NCI-H187 (cell line): ENCODE measurements around the gene SPTBN1.
A peak's percentile ranks its signal among the peaks of the same experiment; 100 is the strongest.

Experiments
- DNase-seq, 2 experiments: peaks; one replicate each; lab custom pipeline; 2025; lab: John Stamatoyannopoulos, UW

Gene SPTBN1

DNA sequence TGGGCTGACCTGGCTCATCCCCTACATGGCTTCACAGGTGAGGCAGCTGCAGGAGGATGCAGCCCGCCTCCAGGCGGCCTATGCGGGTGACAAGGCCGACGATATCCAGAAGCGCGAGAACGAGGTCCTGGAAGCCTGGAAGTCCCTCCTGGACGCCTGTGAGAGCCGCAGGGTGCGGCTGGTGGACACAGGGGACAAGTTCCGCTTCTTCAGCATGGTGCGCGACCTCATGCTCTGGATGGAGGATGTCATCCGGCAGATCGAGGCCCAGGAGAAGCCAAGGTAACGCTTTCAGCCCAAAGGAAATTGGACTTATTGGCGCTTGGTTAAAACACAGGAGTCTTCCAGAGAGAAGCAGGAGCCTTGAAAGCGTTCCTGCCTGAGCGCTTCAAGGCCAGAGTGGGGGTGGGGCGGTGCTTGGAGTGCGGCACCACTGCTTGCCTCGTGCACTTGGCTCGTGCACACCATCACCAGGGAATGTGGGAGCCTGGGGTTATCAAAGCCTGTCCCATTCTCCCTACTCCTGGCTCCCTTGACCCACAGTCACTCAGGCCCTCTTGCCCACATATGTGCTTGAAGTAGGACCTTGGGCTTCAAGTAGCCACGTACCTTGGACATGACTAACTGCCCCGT, 197.6 kb downstream of the SPTBN1 start:
- DNase-seq = no peak

DNA sequence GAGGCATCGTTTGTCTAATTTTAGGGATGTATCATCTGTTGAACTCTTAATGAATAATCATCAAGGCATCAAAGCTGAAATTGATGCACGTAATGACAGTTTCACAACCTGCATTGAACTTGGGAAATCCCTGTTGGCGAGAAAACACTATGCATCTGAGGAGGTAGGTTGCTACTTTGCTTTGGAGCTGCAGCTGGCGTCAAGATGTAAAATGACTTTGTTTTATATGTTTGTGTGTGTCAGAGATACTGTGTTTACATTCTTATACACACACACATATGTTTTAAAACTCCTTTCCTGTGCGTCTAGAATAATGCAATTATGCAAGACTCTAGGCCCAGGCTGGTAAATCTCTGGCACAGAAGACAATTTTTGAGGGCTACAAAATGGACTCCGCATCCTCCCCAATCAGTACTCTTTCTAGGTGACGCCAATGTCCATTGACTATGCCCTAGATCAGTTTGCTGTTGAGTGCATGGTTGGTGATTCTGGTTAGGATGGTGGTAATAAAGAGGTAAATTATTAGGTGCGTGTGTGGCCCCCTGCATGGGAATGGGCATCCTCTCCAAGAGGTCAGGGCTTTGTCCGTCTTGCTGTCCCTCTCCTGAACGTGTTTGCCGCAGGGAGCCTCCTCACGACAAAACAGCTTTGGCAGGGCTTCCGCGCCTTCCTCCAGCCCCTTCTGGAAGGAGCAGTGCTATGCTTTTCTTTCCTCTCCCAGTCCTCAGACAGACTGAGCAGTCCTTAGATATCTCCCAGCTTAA, 199.1 kb downstream of the SPTBN1 start:
- no peak for DNase-seq

DNA sequence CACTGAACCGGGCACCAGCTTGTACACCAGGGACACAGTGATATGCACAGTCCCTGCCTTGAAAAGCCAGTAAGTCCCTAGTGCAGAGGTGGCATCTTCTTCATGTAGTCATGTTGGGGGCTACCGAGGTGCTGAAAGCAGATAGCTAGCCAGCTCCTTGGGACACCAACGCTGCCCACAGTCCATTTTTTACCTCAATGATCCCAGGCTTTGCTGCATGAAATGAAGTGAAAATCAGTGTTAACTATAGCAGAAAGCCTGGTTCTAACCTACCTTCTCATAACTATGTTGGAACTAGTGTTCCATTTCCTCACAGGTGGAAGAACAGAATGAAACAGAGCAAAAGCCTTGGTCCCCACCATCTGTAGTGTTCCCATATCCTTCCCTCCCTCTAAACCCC, 200.7 kb downstream of the SPTBN1 start:
- no peak for DNase-seq

DNA sequence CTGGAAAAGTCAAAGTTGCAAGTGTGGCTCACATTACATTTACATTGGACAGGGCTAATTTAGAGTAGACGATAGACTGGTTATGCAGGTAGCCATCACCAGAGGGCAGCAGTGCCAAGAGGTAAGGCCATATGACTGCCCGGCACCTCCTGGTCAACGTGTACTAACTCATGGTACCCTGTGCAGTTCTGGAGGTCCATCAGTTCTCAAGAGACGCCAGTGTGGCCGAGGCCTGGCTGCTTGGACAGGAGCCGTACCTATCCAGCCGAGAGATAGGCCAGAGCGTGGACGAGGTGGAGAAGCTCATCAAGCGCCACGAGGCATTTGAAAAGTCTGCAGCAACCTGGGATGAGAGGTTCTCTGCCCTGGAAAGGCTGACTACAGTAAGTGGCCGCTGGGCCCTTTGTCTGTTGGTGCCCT, 201.5 kb downstream of the SPTBN1 start:
- peak; percentile 10 to 14 for DNase-seq

DNA sequence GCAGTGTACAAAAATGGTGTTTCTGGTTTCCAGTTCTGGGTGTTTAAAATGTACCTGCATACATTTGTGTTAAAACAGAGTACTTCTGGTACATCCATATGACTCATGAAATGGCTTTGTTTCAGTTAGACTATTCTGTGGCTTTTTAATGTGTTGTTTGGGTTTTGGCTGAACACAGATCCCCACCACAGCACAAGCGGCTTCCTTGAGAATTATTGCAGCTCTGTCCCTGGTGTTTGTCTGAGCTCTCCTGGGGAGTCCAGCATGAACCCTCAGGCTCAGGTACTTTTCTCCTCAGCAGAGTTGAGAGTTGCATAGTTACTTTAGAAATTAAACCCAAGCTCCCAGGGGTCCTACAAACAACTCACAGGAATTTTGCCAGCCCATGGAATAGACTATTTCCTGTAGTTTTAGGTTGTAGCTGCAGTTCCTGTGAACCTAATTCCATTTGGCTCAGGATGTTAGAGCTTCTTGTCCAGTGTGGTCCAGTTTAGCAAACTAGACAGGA, 202.5 kb downstream of the SPTBN1 start:
- no peak for DNase-seq

DNA sequence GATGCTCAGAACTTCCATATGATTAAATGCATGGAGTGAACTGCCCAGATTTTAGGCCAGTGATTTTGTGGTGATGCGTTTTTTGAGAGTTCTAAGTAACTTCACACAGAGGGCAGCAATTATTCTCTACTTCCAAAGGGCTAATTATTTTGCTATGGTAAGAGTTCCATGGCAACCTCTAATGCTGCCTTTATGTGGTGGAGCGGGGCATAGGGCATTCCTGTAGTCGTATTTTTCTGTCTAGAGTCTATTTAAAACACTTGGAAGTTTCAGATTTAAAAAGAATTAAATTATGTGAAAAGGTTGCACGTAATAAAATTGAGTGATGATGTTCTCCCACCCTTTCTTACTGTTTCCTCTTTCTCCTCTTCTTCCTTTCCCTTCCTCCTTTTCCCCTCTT, 203.4 kb downstream of the SPTBN1 start:
- DNase-seq = no peak

DNA sequence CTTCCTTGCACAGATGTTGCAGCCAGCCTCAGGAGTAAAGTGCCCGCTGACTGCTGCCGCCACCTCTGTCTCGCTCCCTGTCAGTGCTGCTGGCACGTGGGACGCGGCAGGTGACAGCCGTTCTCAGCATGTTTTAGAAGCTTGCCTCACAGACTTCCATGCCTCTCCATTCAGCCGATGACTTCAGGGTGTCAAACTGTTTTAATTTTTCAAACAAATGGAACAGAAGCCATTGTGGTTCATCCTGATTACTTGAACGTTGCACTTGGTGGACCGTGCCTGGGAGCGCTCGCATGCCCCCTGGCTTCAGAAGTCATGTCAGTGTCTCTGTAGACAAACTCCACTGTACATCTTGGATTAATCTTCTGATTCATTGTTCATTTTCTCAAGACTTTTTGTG, 204.6 kb downstream of the SPTBN1 start:
- no peak for DNase-seq

DNA sequence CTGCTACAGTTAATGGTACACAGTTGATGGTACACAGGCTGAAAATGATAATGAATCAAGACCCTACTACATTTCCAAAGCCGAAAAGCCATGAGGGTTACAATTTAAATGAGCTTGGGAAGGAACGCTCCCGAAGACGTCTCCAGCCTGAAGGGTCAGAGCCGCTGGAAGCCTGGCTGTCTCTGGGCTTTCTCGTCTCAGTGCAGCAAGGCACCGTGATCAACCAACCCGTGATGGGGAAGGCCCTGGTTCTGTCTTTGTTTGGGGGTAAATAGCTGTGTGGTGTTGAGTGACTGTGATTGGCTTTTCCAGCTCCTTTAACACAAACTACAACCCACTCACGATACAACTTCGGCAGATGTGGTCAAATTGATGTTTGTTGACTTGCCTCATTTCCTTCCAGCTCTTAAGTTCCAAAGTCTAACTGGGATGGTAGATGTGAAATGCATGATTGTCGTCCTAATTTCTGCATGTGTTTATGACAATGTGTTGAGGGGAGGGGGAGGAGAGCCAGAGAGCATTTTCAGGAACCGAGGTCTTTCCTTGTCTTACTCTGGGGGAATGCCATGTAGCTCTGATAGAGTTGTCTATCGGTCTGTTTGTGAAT, 207.4 kb downstream of the SPTBN1 start:
- no peak for DNase-seq

DNA sequence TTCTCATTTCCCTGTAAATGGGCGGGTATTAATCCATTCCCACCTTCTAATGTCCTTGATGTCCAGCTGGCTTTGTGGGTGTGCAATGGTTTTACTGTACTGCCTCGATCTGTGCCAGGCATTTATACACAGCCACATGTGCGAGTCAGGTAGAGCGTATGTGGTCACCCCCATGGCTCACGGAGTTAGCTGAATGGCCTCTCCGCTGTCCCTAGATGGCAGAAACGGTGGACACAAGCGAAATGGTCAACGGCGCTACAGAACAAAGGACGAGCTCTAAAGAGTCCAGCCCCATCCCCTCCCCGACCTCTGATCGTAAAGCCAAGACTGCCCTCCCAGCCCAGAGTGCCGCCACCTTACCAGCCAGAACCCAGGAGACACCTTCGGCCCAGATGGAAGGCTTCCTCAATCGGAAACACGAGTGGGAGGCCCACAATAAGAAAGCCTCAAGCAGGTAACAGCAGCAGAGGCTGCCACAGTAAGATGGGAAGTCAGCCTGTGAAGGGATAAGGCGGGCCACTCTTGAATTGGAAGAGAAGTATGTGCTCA, 208.2 kb downstream of the SPTBN1 start:
- no peak for DNase-seq

DNA sequence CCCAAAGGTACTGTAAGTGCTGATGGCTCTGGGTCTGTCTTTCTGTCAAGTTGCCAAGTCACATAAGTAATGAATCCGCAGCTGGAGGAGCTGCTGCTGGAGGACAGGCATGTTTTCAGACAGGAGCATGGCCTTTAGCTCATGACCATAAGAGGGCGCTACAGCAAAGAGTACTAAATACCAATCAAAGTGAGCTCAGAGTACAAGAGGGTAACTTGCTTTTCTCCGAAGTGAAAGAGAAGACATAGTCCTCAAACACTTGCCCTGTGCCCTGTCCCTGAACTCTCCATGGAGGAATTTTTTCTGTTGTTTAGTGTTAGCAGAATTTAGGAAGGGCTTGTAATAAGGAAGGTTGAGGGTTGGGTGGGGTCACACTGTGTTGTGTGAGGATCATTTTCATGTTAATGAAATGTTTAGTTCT, 209.3 kb downstream of the SPTBN1 start:
- DNase-seq = peak in 1 of 2 experiments; percentile 12

DNA sequence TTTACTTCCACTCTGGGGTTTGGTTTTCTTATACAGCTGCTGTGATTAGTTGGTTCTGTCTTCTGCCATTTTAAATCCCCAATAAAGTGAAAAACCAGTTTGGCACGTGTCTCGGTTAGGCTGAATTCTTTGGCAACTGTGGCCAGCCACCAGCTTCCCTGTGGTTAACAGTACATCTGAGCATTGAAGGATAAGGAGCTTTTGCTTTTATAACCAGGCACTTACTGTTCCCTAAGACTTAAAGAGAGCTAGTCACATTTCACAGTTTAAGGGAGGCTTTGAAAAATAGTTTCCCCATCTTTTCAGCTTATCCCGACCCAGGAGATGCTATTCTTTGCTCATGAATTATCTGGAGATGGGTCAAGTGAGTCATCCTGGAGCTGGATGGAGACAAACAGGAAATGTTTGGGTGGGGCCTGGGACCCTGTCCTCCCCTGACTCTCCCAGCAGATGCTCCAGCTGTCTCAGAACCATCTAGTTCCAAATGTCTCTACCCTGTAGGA, 210.1 kb downstream of the SPTBN1 start:
- DNase-seq = no peak

DNA sequence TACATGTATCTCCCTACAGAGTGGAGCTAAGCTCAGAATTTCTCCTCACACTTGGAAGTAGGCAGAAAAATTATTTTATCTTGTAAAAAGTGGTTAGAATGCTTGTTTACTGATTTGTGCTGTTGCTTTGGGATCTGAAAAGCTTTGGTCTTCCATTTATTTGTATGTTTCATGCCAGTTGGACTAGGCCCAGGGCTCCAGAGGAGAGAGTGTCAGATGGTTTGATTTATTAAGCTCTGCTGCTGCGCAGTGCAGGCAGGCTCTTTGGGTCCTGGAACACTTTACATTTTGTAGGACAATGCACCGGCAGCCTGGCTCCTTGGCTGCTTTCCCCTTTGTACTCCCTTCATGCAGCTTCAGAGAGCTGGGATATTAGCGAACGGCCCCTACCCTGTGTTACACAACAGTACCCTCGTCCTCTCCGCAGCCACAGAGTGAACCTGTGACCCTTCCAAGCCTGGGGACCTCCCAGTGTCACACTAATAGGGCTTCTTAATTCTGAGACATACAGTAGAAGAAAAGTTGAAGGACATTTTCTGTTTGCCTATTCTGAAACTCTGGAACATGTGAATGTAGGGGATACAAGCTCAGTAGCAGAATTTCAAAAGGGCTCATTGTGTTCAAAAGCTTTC, 210.6 kb downstream of the SPTBN1 start:
- DNase-seq = no peak

DNA sequence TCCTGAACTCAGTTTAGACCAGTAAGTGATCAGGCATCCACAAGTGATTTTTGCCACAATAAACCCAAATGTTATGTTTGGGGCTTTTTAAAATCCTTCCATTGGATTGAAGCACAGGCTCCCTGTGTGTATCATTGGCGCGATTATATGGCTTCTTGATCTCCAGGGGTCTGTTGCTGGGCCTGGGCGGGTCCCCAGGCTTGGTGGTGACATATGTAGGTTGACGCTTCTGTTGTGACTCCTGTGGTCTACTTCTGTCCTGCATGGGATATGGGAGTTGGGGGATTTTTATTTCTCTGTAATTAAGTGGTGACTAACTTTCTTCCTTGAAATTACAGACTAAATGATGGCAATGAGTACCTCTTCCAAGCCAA, 211.1 kb downstream of the SPTBN1 start:
- DNase-seq = no peak

DNA sequence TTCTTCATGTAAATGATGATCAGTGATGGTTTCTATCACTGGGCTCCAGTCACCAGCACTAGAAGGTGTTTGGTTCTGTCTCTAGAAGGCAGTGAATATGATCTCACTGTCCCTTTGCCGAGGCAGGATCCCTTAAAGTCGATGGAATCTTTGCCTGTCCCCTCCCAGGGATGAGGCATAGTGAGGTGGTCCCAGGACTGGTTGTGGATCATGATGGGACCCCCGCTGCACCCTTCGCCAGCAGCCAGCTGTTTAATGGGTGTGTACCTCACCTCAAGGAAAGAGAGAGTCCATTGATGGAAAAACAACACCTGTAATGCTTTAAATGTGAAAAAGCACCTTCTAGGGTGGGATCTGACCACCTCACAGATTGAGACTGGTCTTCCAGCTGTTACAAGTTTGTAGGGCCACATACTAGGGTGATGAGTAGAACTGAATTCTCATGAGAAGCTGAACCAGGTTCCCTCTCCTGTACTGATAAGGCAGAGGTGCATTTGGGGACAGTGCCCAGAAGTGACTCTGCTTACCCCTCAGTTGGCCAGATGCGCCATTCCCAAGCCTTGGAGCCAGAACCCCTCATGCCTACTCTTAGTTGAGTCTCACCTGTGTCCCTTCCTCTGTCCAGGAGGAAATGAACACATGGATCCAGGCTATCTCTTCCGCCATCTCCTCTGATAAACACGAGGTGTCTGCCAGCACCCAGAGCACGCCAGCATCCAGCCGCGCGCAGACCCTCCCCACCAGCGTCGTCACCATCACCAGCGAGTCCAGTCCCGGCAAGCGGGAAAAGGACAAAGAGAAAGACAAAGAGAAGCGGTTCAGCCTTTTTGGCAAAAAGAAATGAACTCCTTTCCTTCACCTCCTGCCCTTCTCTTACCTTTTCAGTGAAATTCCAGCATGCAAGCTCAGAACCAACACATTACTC, 211.9 kb downstream of the SPTBN1 start:
- no peak for DNase-seq

DNA sequence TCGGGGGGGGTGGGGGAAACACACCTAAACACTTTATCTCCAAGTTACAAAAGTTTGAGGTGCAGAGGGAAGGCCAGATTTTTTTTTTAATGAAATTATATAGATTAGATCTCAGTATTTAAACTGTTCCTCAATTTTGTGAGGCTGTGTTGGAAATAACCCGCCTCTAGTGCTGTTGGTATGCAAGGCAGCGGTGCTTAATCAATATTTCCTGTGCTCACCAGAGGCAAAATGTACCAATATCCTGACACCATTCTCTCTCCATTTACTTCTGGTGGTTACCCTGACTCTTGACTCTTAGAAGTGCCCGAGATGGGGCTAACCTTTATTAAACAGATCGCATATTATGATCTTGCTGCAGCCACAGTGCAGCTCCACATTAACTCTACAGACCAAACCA, 212.6 kb downstream of the SPTBN1 start:
- no peak for DNase-seq

DNA sequence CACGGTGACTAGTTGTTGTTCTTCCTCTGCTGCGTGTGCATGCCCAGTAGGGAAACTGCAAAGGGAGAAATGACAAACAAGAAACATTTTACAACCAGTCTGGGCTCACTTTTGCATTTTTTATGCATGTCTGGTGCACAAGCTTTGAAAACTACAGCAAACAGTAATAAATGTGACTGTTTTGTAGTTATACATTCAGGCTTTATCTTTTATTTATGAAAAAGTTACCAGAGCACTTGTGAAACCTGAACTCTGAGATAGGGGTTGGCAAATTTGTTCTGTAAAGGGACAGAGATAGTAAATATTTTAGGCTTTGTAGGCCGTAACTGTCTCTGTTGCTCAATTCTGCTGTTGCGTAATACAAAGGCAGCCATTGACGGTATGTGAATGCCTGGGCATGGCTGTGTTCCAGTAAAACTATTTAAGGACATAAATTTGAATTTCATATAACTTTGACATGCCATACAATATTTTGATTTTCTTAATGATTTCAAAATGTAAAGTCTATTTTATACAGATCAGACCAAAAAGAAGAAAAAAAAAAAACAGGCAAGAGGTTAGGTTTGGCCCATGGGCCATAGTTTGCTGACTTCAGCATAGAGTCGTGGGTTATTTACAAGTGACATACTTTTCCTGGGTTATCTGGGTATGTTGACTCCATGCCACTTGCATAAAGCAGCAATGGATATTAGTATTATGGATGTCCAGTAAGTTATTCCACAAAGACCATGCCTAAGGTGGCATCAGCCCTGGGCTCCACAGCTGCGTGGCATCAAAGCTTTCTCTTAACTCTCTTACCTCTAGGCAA, 213.8 kb downstream of the SPTBN1 start:
- DNase-seq = no peak

DNA sequence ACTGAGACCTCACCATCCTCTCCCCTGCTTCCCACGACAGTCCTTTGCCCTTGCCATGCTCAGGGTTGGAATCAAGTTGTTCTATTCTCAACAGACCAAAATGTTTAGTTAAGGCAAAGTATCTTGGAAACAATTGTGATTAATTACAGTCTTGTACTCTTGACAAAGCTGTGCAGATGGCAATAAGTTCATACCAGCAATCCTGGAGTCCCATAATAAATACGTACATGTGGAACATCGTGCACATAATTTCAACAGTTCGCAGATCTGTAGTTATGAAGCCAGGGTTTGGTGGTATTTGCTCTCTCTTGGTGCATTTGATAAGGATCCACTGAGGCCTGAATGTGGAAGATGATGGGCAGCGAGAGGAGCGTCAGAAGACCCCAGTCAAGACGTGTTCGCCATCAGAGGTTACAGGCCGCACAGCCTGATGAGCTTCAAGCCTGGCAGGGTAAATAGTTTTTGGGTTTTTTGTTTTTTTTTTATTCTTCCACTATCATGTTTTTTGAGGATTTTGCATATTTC, 214.4 kb downstream of the SPTBN1 start:
- no peak for DNase-seq

DNA sequence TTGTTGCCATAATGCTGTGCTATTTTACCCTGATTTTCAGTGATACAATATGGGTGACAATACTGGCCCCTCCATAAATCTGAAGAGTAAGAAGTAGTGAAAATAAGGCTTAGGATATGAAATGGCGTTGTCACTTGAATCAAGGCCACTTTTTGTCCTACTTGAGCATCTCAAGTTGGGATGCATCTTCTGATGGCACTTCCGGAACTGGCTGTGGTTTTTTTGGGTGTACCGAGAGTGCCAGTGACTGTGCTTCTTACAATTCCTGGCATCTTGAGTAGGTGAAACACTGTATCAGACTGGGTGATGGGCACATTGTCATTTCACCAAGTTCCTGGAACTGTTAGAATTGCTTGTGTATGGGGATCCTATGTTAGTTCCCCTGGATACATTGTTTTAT, 214.9 kb downstream of the SPTBN1 start:
- no peak for DNase-seq

DNA sequence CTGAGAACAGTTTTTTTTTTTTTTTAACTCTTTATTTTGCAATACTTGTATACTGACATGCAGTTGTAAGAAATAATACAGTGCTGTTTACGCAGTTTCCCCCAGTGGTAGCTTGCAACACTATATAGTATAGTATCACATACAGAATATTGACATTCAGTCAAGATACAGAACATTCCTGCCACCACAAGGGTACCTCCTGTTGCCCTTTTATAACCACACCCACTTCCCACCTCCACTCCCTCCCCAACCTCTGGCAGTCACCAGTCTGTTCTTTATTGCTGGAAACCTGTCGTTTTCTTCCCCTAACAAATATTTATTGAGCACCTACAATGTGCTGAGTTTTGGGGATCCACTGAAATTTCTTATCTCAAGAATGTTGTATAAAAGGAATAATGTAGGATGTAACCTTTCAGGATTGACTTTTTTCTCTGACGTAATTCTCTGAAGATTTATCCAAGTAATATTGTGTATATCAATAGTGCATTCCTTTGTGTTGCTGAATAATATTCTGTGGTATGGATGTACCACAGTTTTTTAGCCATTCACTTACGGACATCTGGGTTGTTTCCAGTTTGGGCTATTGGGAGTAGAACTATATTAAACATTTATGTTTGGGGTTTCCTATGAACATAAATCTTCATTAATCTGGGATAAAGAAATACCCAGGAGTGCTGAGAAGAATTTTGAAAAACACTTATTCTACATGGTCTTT, 215.9 kb downstream of the SPTBN1 start:
- DNase-seq = no peak
